Ovary (tissue), 9 donors: ENCODE data around the gene AMELX. TPM values are rescaled to one million over a fixed set of nuclear protein-coding genes. Genes with fewer than 3 reads are reported as not detected.

Experiments
- DNase-seq, 5 donors: peaks; one replicate each; pipeline ENCODE4 v3.0.0-alpha.2; 2019 to 2020
- H3K27ac ChIP-seq, 2 donors: fragments of 200-600 bp; one replicate each; pipeline versions ENCODE4 v1.5.1 to v1.8.0; 2019 to 2022
- H3K27me3 ChIP-seq: fragments of 200-600 bp; one replicate; pipeline ENCODE4 v1.8.0; 2022
- H3K36me3 ChIP-seq: fragments of 200-600 bp; sonication (generic); one replicate; pipeline ENCODE4 v1.5.1; 2019
- H3K4me1 ChIP-seq: one replicate; pipeline ENCODE4 v1.8.1; 2013; ENCODE audit warnings: mild to moderate bottlenecking, moderate library complexity; ENCODE audit not compliant: insufficient read depth
- H3K4me3 ChIP-seq: fragments of 200-600 bp; sonication (generic); one replicate; pipeline ENCODE4 v1.5.1; 2017
- H3K9me3 ChIP-seq, 2 donors: fragments of 200-600 bp in 1 of 2; sonication (generic) in 1 of 2; one replicate each; pipeline versions ENCODE4 v1.5.1 to v1.8.1; 2013 to 2019; ENCODE audit warnings: mild to moderate bottlenecking in 1 of 2, moderate library complexity in 1 of 2
- EP300 ChIP-seq: sonication (generic); formaldehyde crosslinking; IDR thresholded peaks from one replicate; pipeline ENCODE4 v1.6.1; 2017; ENCODE audit warnings: antibody characterized with exemption
- POLR2A ChIP-seq: fragments of 450-650 bp; IDR thresholded peaks from one replicate; pipeline ENCODE4 v1.6.1; 2017; ENCODE audit warnings: antibody characterized with exemption, mild to moderate bottlenecking, moderate library complexity
- whole genome bisulfite sequencing, 3 donors: extraction: QIAGEN DNeasy Blood & Tissue Kit in 1 of 3; methylation state at CpG; one replicate each; pipeline versions ENCODE4 v1.1.5 to v1.1.7; 2013 to 2017; 5-methylcytosine and 5-hydroxymethylcytosine counted together
- intact Hi-C, 4 donors: fragments of 100-400 bp; cut with DNase I; formaldehyde crosslinking; loops; one replicate each; pipeline versions ENCODE4 v1.11.0 to v1.15.1; 2022 to 2023
- polyA plus RNA-seq, 2 donors: library from polyadenylated mRNA; stranded (reverse); fragments of 200-250 nt in 1 of 2; fragments of 350-450 nt in 1 of 2; fragmentation: Illumina TruSeq in 1 of 2; extraction: RNeasy Lipid Tissue Mini Kit (QIAGEN cat#74804) in 1 of 2; gene quantifications; one replicate each; pipeline ENCODE4 v1.2.3, GENCODE V29; 2013 to 2014
- total RNA-seq, 7 donors: library from RNA; depleted of rRNA in 2 of 7; stranded (reverse); fragments of >200 nt in 2 of 7; fragmentation: NEBNext Ultra II Directional in 3 of 7; extraction: Animal tissue kit (Norgen Biotek cat#: 25700) in 3 of 7; gene quantifications; one replicate each; pipeline versions ENCODE4 v1.1.0 to v1.2.4, GENCODE V29; 2016 to 2023
- TF ChIP-seq, protein P1 (sequence below), 3 donors: fragments of 450-650 bp in 2 of 3; fragments of 200-600 bp in 1 of 3; IDR thresholded peaks; one replicate each; pipeline versions ENCODE4 v1.5.1 to v1.8.0; 2016 to 2022; ENCODE audit warnings: antibody characterized with exemption in 3 of 3, mild to moderate bottlenecking in 1 of 3
- donor health status: DM: no; HTN: no; CAD: no; lungs with moderate emphysema.
- donor health status: DM: no; HTN: no; CAD: no.
- donor health status: Bipolar disorder and iron deficiency.
- donor health status: DM: yes; HTN: yes; CAD: no.
- donor health status: DM: no; HTN: no; CAD: no.
- donor health status: DM: yes; HTN: yes; CAD: no.

Gene AMELX
- total and polyA plus RNA-seq, 9 donors: not detected

DNA sequence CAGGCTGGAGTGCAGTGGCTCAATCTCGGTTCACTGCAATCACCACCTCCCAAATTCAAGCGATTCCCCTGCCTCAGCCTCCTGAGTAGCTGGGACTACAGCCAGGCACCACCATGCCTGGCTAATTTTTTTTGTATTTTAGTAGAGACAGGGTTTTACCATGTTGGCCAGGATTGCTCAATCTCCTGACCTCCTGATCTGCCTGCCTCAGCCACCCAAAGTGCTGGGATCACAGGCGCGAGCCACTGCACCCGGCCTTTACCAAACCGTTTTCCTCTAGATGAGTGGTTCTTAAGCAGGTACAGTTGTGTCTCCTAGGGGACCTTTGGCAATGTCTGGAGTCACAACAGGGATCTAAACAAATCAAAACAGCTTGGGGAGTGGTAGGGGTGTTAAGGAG lies 11.6 kb downstream of the AMELX start:
- Histone ChIP-seq H3K9me3 (no peaks in the 10 kb centered on the region), H3K36me3 (no peaks in the 10 kb centered on the region), H3K27me3 (no peaks in the 10 kb centered on the region), H3K4me1 (peaks cover 2% of the 10 kb centered on the region), H3K27ac (no peak overlapping the region), H3K4me3 (no peak overlapping the region)
- 64 to 76% (median 66%) methylated on average over 6 of the region's 6 CpGs for WGBS, 3 donors
- no peak for DNase-seq
- TF ChIP-seq, protein P1, sequence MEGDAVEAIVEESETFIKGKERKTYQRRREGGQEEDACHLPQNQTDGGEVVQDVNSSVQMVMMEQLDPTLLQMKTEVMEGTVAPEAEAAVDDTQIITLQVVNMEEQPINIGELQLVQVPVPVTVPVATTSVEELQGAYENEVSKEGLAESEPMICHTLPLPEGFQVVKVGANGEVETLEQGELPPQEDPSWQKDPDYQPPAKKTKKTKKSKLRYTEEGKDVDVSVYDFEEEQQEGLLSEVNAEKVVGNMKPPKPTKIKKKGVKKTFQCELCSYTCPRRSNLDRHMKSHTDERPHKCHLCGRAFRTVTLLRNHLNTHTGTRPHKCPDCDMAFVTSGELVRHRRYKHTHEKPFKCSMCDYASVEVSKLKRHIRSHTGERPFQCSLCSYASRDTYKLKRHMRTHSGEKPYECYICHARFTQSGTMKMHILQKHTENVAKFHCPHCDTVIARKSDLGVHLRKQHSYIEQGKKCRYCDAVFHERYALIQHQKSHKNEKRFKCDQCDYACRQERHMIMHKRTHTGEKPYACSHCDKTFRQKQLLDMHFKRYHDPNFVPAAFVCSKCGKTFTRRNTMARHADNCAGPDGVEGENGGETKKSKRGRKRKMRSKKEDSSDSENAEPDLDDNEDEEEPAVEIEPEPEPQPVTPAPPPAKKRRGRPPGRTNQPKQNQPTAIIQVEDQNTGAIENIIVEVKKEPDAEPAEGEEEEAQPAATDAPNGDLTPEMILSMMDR (IDR thresholded peaks at IDR 0.05): no peak
- no peak for TF ChIP-seq POLR2A
- TF ChIP-seq EP300: no peak
- intact Hi-C loops: no loop called here

DNA sequence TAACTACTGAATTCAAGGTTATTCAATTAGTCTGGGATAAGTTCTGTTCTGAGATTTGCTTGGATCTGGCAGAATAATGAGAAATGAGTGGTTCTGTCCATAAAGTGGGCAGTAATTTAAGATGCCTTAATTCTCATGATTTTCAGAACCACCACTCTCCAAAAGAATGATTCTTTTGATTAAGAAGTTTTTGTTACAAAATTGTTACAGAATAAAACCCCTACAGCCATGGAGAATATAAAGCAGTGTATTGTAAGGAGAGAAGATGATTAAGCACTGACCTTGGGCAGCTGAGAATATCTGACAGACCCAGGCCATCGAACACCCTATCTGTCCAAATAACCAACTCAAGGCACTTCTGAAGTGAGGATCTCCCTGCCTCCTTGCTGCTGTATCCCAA lies 12.4 kb downstream of the AMELX start:
- intact Hi-C loops: no loop called here
- H3K9me3 ChIP-seq: no peaks in the 10 kb centered on the region
- H3K27ac ChIP-seq: no peak overlapping the region
- H3K27me3 ChIP-seq: no peaks in the 10 kb centered on the region
- no peak for DNase-seq
- H3K4me3 ChIP-seq: no peak overlapping the region
- no peaks in the 10 kb centered on the region for H3K36me3 ChIP-seq
- peaks cover 2% of the 10 kb centered on the region for H3K4me1 ChIP-seq
- TF ChIP-seq POLR2A (no peak), EP300 (no peak)
- TF ChIP-seq, protein P1 (IDR thresholded peaks at IDR 0.05): no peak
- 13 to 58% (median 25%) methylated on average over 1 of the region's 1 CpG for WGBS, 3 donors

DNA sequence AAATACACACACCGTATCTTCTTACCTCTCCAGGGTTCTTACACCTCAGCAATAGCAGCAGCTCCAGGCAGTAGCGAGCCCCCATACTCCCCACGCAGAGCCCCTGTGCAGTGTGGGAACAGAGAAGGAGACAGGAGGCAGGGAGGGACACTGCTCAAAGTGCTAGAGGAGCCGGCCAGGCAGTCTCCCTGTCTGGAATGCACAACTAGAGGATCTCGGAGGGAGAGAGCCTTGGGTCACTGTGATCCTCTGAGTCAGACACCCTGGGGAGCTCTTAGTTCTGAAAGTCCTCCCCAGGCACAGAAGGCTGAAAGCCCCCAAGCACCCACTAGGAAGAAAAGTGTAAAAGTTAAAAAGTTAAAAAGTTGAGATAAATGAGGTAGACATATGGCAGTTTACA lies 16.0 kb downstream of the AMELX start:
- TF ChIP-seq, protein P1 (IDR thresholded peaks at IDR 0.05): no peak
- TF ChIP-seq POLR2A (no peak), EP300 (no peak)
- no peaks in the 10 kb centered on the region for H3K9me3 ChIP-seq
- H3K4me1 ChIP-seq: peaks cover 2% of the 10 kb centered on the region
- H3K36me3 ChIP-seq: no peaks in the 10 kb centered on the region
- no peak overlapping the region for H3K27ac ChIP-seq
- no peak for DNase-seq
- no peak overlapping the region for H3K4me3 ChIP-seq
- WGBS, 3 donors: 50 to 55% (median 54%) methylated on average over 5 of the region's 5 CpGs
- no peaks in the 10 kb centered on the region for H3K27me3 ChIP-seq
- intact Hi-C loops: no loop called here

DNA sequence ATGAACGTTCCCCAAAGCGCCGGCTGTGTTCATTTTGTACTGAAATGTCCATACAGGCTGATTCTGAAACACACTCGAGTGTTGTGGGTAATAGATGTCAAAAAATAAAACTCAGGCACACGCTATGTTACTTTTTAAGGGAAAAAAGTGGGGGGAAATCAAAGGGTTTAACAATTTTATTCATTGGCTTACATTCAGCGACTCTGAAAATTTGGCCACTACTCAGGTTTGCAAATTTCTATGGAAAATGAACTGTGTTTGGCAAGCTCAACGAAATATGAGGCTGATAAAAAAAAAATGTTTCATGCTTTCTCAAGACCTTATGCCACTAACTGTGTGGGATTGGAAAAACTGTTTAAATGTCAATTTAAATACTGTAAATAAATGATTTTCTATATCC lies 18.5 kb downstream of the AMELX start:
- H3K9me3 ChIP-seq: no peaks in the 10 kb centered on the region
- no peak for DNase-seq
- no peaks in the 10 kb centered on the region for H3K36me3 ChIP-seq
- no peaks in the 10 kb centered on the region for H3K27me3 ChIP-seq
- 25 to 36% (median 30%) methylated on average over 7 of the region's 7 CpGs for WGBS, 3 donors
- no peak for TF ChIP-seq POLR2A
- TF ChIP-seq, protein P1 (IDR thresholded peaks at IDR 0.05): no peak
- TF ChIP-seq EP300: no peak
- H3K27ac ChIP-seq: peak overlapping the region in 1 of 2 donors; percentile 12
- intact Hi-C loops: no loop called here
- no peak overlapping the region for H3K4me3 ChIP-seq
- peaks cover 2% of the 10 kb centered on the region for H3K4me1 ChIP-seq
